HL-60 (cell line): Measurements from ENCODE around the gene CST9L.

Experiments
- CTCF ChIP-seq: IDR thresholded peaks from one replicate; pipeline ENCODE4 v1.5.1; 2011; ENCODE audit warnings: low read length, control low read depth, inconsistent platforms; ENCODE audit not compliant: insufficient read depth
- GABPA ChIP-seq: IDR thresholded peaks from 2 replicates; pipeline ENCODE4 v1.6.1; 2012; ENCODE audit warnings: low read depth
- POLR2AphosphoS5 ChIP-seq: IDR thresholded peaks from 2 replicates; pipeline ENCODE4 v1.6.1; 2012; ENCODE audit warnings: low read depth
- REST ChIP-seq: IDR thresholded peaks from 2 replicates; pipeline ENCODE4 v1.6.1; 2012; ENCODE audit warnings: low read depth; ENCODE audit not compliant: insufficient replicate concordance
- SPI1 ChIP-seq: IDR thresholded peaks from 2 replicates; pipeline ENCODE4 v1.6.1; 2012; ENCODE audit warnings: low read depth, mild to moderate bottlenecking, borderline replicate concordance

- TF ChIP-seq CTCF (no peak), POLR2AphosphoS5 (no peak), REST (no peak), GABPA (no peak), SPI1 (no peak)
Observed at GRCh38 chr20:23609486-23610109, 41.3 kb upstream of the CST9L start.
